ENCODE results near the gene ADD1.

- TF ChIP-seq ZNF274 (IDR thresholded peaks at IDR 0.05; ENCODE audit: low read depth, low read length), result no peak
- no peak for TF ChIP-seq SUZ12 (IDR thresholded peaks at IDR 0.05; ENCODE audit: extremely low read depth, insufficient read depth, insufficient read length)
These were observed 101.2 kb downstream of the ADD1 start for GRCh38 chr4:2944586-2945526.

Data from NT2/D1 (cell line).